ENCODE results near the gene TCTN1.
"Not testable (repeated sequence)": the region's sequence is repeated elsewhere in the genome, so short reads cannot be mapped to it uniquely, and the experiment has no call there.

TCTN1 gene

GRCh38 chr12:110587102-110587501 is 26.8 kb upstream of the TCTN1 start:
- DNase-seq, result not testable (repeated sequence)

- DNase-seq, result no peak
Measured at GRCh38 chr12:110590059-110590458, 23.9 kb upstream of the TCTN1 start.

GRCh38 chr12:110590806-110591326 is 23.1 kb upstream of the TCTN1 start:
- no peak for DNase-seq

- DNase-seq, result no peak
Measured at GRCh38 chr12:110591451-110592051, 22.4 kb upstream of the TCTN1 start.

- no peak for DNase-seq
Measured at GRCh38 chr12:110592078-110592477, 21.9 kb upstream of the TCTN1 start.

GRCh38 chr12:110592919-110593318 is 21.0 kb upstream of the TCTN1 start:
- DNase-seq, result not testable (repeated sequence)

- DNase-seq, result no peak
Measured at GRCh38 chr12:110597885-110598284, 16.0 kb upstream of the TCTN1 start.

GRCh38 chr12:110599334-110599733 is 14.6 kb upstream of the TCTN1 start:
- no peak for DNase-seq

GRCh38 chr12:110600254-110600653 is 13.7 kb upstream of the TCTN1 start:
- DNase-seq, result no peak

GRCh38 chr12:110602085-110602814 is 11.7 kb upstream of the TCTN1 start:
- DNase-seq, result peak; percentile 27

GRCh38 chr12:110606253-110606611 is 7.7 kb upstream of the TCTN1 start:
- DNase-seq, result no peak

GRCh38 chr12:110613071-110613770 is 708 bp upstream of the TCTN1 start:
- DNase-seq, result no peak

GRCh38 chr12:110615171-110615570 is 1.2 kb downstream of the TCTN1 start:
- no peak for DNase-seq

- no peak for DNase-seq
Measured at GRCh38 chr12:110616471-110617115, 2.7 kb downstream of the TCTN1 start.

- peak; percentile 40 for DNase-seq
Measured at GRCh38 chr12:110619534-110619953, 5.6 kb downstream of the TCTN1 start.

GRCh38 chr12:110622582-110622981 is 8.7 kb downstream of the TCTN1 start:
- DNase-seq, result no peak

- no peak for DNase-seq
Measured at GRCh38 chr12:110627500-110628195, 13.7 kb downstream of the TCTN1 start.

GRCh38 chr12:110635055-110635454 is 21.1 kb downstream of the TCTN1 start:
- no peak for DNase-seq

GRCh38 chr12:110636516-110636915 is 22.6 kb downstream of the TCTN1 start:
- no peak for DNase-seq

GRCh38 chr12:110637869-110638441 is 24.0 kb downstream of the TCTN1 start:
- DNase-seq, result no peak

GRCh38 chr12:110638796-110639195 is 24.9 kb downstream of the TCTN1 start:
- DNase-seq, result no peak

Measured in activated naive CD4-positive, alpha-beta T cell treated with anti-CD3 and anti-CD28 coated beads, Interleukin-2, amount 50 U/mL, for 16 hours (primary cell).